SH-SY5Y (cell line): ENCODE measurements around the gene FYB2.

Source experiments
- GATA2 ChIP-seq: IDR thresholded peaks from 2 replicates; pipeline ENCODE4 v1.6.1; 2011; ENCODE audit warnings: mild to moderate bottlenecking, low read depth, low read length
- GATA3 ChIP-seq: IDR thresholded peaks from 2 replicates; pipeline ENCODE4 v1.6.1; 2011; ENCODE audit warnings: low read depth, mild to moderate bottlenecking, low read length, moderate library complexity

- TF ChIP-seq GATA2 (no peak), GATA3 (no peak)
Observed at GRCh38 chr1:56850922-56851321, 31.7 kb upstream of the FYB2 start.
